Measurements from ENCODE around the gene TNFAIP8L2. TPM values are rescaled to one million over a fixed set of nuclear protein-coding genes. Genes with fewer than 3 reads are reported as not detected.
"Not testable (repeated sequence)": the region's sequence is repeated elsewhere in the genome, so short reads cannot be mapped to it uniquely, and the experiment has no call there.

The TNFAIP8L2 gene
- polyA plus RNA-seq, 2 of the 4 experiments (the other 2 are of a cell fraction), result not detected

GRCh38 chr1:151194894-151195594, 38.6 kb downstream of the TNFAIP8L2 start:
- H3K9me3 ChIP-seq, FAIRE-seq: not testable (repeated sequence)
- CTCF ChIA-PET, result interaction anchor here (0.6 to 3.3 kb wide), 21 partner anchors 12 to 740 kb away, joined by 3 to 20 read pairs (median 4); partner anchors contain the start of gene PSMD4
- WGBS (ENCODE audit: missing lambda C conversion rate), result 8% methylated on average over 17 of the region's 17 CpGs
- POLR2A ChIA-PET, result interaction anchor here (0.6 to 1.7 kb wide), 5 partner anchors 35 to 300 kb away, joined by 3 to 8 read pairs (median 3); partner anchors contain the start of genes PSMD4 and ZNF687
- Histone ChIP-seq H3K4me3 (peak overlapping the region; percentile 45), H3K4me1 (peaks cover 22% of the 10 kb centered on the region), H3K27ac (peak overlapping the region; percentile 93 to 95), H3K4me2 (peak overlapping the region; percentile 82)
- TF ChIP-seq HOXB13 (CRISPR knock-in tag; IDR thresholded peaks at IDR 0.05; ENCODE audit: low read depth) (peak; percentile 17; the same call in 1 of the 2 replicates), FOSL2 (IDR thresholded peaks at IDR 0.05) (peak; percentile 84), FOSL2 (CRISPR knock-in tag; IDR thresholded peaks at IDR 0.05) (peak; percentile 98), MAX (IDR thresholded peaks at IDR 0.05) (peak; percentile 62; the same call in 1 of the 2 replicates), GATA3 (IDR thresholded peaks at IDR 0.05; ENCODE audit: borderline replicate concordance) (peak; percentile 82), JUN (IDR thresholded peaks at IDR 0.05) (peak in 1 of 2 experiments; percentile 83; a peak in 2 of 5 replicates), EHF (CRISPR knock-in tag; IDR thresholded peaks at IDR 0.05) (0 out of 2 replicates have a peak, but pooled peaks have one; percentile 40), EP300 (IDR thresholded peaks at IDR 0.05) (peak in 1 of 2 experiments; percentile 48; a peak in 1 of 5 replicates), TP53 (CRISPR knock-in tag; IDR thresholded peaks at IDR 0.05) (peak; percentile 42; the same call in 1 of the 2 replicates), RARB (CRISPR knock-in tag; IDR thresholded peaks at IDR 0.05) (peak; percentile 83; the same call in 1 of the 2 replicates), JUNB (IDR thresholded peaks at IDR 0.05) (peak; percentile 68), BHLHE40 (IDR thresholded peaks at IDR 0.05; ENCODE audit: low read depth, low read length) (0 out of 2 replicates have a peak, but pooled peaks have one; percentile 37), MYC (IDR thresholded peaks at IDR 0.05; ENCODE audit: borderline replicate concordance, low read length) (peak; percentile 13; the same call in 1 of the 2 replicates), CEBPB (IDR thresholded peaks at IDR 0.05) (peak; percentile 49 to 88; a peak in 2 of 4 replicates)
- peak; percentile 48 to 73 for ATAC-seq
- peak; percentile 90 to 97 for DNase-seq (ENCODE audit: low read depth in 1 of 2, low spot score in 1 of 2)

GRCh38 chr1:151196292-151196800, 39.9 kb downstream of the TNFAIP8L2 start:
- H3K27ac ChIP-seq, result peak overlapping the region; percentile 93 to 95
- TF ChIP-seq ELK1 (IDR thresholded peaks at IDR 0.05; ENCODE audit: low read depth, low read length), result no peak
- TF ChIP-seq KDM5A (IDR thresholded peaks at IDR 0.05), result no peak
- TF ChIP-seq CHD2 (IDR thresholded peaks at IDR 0.05; ENCODE audit: low read length, partially characterized antibody), result no peak
- no peak for TF ChIP-seq HOXB5 (CRISPR knock-in tag; IDR thresholded peaks at IDR 0.05)
- peak; percentile 72 to 75 for TF ChIP-seq RAD21 (conservative IDR thresholded peaks at IDR 0.05 in 1 of 2, IDR thresholded peaks at IDR 0.05 in 1 of 2)
- TF ChIP-seq ZC3H11A (IDR thresholded peaks at IDR 0.05), result no peak
- no peak for TF ChIP-seq HEYL (CRISPR knock-in tag; IDR thresholded peaks at IDR 0.05)
- no peak for TF ChIP-seq HOXB13 (CRISPR knock-in tag; IDR thresholded peaks at IDR 0.05; ENCODE audit: low read depth)
- peak; percentile 86 for TF ChIP-seq CTCF (IDR thresholded peaks at IDR 0.05)
- peak; percentile 33; the same call in 1 of the 2 replicates for TF ChIP-seq MAX (IDR thresholded peaks at IDR 0.05)
- no peak for TF ChIP-seq MAZ (IDR thresholded peaks at IDR 0.05; ENCODE audit: borderline replicate concordance, low read depth, low read length)
- peak; percentile 70 for TF ChIP-seq SMC3 (IDR thresholded peaks at IDR 0.05)
- H3K4me2 ChIP-seq, result peak overlapping the region; percentile 82
- DNase-seq (ENCODE audit: low read depth in 1 of 2, low spot score in 1 of 2), result peak; percentile 69 to 93
- peak overlapping the region; percentile 45 for H3K4me3 ChIP-seq
- 14% methylated on average over 14 of the region's 14 CpGs for WGBS (ENCODE audit: missing lambda C conversion rate)
- peaks cover 29% of the 10 kb centered on the region for H3K4me1 ChIP-seq
- peak; percentile 60 to 64; a peak in 5 of 6 replicates for ATAC-seq
- ChIA-PET CTCF (interaction anchor here (0.6 to 5.8 kb wide), 16 partner anchors 18 to 1263 kb away, joined by 3 to 48 read pairs (median 4); partner anchors contain the start of genes PSMD4 and ZNF687), POLR2A (interaction anchor here (0.7 to 1.7 kb wide), 3 partner anchors 12 to 85 kb away, joined by 4 to 8 read pairs (median 6); partner anchors contain the start of genes PSMD4 and ZNF687)
- H3K9me3 ChIP-seq, result no peaks in the 10 kb centered on the region
- FAIRE-seq, result no peak

Measured in A549 (cell line).